ENCODE results near the gene ELK4.

The ELK4 gene

GRCh38 chr1:205594846-205595245 is 37.0 kb downstream of the ELK4 start:
- DNase-seq = no peak

GRCh38 chr1:205593967-205594366 is 37.8 kb downstream of the ELK4 start:
- DNase-seq = no peak

- no peak for DNase-seq
These were observed 38.3 kb downstream of the ELK4 start for GRCh38 chr1:205593532-205593931.

DNA sequence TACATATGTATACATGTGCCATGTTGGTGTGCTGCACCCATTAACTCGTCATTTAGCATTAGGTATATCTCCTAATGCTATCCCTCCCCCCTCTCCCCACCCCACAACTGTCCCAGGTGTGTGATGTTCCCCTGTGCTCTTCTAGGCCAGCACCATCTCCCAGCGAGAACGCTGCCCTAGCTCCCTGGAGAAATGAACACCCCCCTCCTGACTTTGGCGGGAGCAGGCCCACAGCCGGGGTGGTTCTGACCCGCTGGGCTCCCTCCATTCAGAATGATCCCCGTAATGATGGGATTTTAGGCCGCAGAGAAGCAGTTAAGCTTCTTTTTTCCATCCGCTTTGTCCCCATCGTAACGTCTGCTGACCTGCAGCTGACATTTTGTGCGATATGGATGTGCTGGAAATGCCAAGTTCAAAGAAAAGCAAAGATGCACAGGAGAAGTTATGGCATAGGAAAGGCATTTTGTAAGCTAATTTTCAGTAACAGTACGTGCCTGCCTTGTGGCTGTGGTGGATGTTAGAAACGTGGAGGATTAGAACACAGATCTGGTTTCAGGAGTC is 39.3 kb downstream of the ELK4 start:
- DNase-seq = no peak

DNA sequence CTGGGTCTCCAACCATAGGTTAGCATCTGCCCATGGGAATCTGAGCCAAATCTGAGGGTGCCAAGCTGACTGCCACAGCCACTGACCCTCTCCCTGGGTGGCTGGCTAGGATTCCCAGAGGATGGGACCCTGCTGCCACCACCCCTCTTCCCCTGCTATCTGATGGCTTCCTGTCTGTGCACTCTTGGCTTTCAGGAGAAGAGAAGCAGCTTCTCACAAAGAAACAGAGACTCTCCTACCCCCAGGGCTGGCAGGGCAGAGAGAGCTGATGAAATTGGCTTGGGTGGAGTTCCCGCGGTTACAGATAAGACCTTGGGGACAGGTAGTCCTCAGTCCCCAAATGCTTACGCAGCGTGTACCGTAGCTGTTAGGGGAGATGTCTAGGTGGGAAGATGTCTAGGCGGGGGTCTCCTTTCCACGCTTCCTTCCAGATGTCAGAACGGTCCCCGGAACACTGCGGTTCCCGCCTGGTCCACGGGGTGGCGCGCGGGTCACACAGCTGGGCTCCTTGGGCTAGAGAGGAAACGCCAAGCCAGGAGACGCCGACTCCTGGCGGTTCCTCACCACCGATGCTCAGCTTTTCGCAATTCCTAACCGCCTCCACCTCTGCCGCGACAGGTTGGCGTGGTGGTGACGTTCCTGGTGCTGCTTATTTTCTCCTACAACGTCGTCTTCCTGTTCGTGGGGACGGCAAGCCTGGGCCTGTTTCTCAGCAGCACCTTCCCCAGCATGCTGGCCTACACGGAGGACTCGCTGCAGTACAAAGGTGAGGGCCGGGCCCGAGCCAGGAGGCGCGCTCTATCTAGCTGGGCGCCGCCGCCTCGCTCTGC is 40.1 kb downstream of the ELK4 start:
- DNase-seq = peak; percentile 92

DNA sequence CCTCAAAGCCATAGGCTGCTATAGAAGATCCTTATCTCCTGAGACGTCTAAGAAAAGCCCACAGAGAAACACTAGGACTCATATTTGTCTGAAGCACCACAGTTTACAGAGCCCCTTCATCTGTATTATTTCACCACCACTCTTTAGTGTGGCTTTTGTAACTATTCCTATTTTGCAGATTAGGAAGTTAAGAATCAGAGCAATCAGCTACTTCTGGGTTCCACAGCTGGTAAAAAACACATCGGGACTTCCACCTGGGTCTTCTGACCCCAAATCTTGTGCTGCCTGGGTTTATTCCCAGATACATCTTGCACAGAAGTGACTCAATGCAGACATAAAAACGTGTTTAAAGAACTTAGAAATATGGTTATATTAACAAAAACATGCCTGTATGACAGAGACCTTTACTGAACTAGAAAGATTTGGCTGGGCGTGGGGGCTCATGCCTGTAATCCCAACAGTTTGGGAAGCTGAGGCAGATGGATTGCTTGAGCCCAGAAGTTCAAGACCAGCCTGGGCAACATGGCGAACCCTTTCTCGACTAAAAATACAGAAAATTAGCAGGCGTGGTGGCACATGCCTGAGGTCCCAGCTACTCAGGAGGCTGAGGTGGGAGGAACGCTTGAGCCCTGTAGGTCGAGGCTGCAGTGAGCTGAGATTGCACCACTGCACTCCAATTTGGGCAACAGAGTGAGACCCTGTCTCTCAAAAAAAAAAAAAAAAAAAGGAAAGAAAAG is 40.9 kb downstream of the ELK4 start:
- no peak for DNase-seq

- DNase-seq = no peak
These were observed 41.4 kb downstream of the ELK4 start for GRCh38 chr1:205590457-205590768.

- DNase-seq = no peak
These were observed 42.0 kb downstream of the ELK4 start for GRCh38 chr1:205589618-205590456.

- DNase-seq = no peak
These were observed 42.8 kb downstream of the ELK4 start for GRCh38 chr1:205589046-205589445.

DNA sequence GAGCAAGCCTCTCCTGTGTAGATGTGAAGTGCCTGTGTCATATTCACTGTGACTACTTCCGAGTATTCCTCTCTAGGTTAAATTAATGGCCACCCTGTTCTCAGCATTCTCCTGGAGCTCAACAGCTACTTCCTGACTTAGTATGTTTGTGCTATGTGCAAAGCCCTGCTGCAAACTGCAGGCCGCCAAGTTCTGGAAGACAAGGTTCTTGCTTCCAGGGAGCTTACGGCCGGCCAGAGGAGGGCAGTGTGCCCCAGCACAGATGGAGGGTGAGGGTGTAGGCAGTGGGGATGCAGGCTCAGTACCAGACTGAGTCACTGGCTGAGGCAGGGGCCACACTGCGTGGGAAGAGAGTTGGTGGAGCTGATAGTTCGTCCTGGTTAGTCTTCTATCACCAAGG is 43.2 kb downstream of the ELK4 start:
- DNase-seq = peak; percentile 54

GRCh38 chr1:205587581-205587980 is 44.2 kb downstream of the ELK4 start:
- DNase-seq = no peak

DNA sequence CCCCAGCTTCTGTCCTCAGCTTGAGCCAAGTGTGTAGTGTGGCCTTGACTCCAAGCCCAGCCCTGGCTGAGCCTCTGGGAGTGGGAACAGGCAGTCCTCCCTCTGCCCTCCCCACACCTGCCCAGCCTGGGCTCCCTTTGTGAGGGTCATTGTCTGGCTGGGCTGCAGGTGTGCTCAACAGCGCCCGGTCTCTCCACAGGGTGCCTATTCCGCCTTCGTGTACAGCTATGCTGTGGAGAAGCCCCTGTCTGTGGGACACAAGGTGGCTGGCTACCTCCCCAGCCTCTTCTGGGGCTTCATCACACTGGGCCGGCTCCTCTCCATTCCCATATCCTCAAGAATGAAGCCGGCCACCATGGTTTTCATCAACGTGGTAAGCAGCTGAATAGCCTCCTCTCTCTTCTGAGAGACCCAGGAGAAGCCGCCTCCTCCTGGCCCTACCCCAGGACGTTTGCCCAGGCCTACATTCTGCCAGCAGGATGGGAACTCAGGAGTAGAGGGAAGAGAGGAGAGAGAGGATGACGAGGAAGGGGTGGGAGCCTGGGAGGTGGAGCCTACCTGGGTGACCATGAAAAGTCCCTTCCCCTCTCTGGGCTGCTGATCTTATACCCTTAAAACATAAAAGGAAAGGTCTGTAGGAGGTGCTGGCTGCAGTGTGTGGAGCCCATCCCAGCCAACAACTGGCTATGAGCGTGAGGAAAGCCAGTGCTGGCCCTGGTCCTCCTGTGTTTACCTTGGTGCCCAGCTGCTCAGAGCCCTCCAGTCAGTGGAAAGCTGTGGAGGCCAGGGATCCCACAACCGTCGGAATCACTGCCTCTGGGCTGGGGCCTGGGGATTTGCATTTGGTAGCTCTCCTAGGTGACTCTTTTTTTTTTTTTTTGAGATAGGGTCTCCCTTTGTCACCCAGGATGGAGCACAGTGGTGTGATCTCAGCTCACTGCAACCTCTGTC is 45.7 kb downstream of the ELK4 start:
- DNase-seq = no peak

DNA sequence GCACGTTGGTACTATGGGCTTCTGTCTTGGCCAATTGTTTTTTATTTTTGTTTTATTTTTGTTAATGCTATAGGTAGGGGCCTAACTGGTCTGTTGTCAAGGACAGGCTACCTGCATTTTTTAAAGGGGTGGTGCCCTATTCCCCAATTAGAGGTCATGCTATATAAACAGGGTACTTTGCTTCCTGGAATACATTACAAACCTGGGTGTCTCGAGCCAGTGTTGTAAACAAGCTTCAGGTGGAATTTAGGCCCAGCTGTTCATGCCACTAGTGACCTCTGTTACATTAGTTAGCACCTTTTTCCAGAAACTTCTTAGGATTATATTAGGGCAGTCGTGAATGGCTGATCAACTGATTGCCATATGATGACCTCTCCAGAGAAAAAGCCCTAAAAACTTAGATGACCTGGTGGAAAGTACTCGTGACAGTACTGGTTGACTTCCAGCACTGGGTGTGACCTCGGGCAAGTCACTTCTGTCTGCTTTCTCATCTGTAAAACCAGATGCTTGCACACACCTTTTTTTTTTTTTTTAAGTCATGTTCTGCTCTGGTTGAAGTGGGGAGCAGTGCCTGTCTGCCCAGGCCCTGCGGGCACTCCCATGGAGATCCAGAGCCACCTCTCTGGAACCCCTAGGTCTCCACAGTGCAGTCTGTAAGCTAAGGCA is 46.5 kb downstream of the ELK4 start:
- no peak for DNase-seq

- DNase-seq = no peak
These were observed 47.1 kb downstream of the ELK4 start for GRCh38 chr1:205584732-205585131.

- DNase-seq = no peak
These were observed 48.2 kb downstream of the ELK4 start for GRCh38 chr1:205583461-205584130.

- DNase-seq = no peak
These were observed 49.1 kb downstream of the ELK4 start for GRCh38 chr1:205582471-205583291.

DNA sequence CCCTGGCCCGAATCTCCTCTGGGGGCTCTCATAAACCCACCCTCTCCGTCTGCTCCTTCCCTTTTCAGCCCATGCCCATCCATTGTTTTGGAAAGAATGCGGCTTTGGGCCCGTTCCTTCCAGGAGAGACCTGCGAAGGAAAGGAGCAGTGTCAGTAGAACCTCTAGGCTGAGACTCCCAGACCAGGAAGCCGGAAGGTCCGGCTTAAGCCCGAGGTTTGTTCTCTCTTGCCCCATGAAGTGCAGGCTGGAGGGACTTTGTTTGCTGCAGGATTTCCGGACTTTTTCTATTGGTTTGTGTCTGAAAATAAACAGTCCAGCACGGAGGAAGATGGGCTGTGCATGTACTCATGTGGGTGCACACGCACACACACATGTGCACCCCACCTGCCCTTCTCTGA is 49.8 kb downstream of the ELK4 start:
- DNase-seq = no peak

DNA sequence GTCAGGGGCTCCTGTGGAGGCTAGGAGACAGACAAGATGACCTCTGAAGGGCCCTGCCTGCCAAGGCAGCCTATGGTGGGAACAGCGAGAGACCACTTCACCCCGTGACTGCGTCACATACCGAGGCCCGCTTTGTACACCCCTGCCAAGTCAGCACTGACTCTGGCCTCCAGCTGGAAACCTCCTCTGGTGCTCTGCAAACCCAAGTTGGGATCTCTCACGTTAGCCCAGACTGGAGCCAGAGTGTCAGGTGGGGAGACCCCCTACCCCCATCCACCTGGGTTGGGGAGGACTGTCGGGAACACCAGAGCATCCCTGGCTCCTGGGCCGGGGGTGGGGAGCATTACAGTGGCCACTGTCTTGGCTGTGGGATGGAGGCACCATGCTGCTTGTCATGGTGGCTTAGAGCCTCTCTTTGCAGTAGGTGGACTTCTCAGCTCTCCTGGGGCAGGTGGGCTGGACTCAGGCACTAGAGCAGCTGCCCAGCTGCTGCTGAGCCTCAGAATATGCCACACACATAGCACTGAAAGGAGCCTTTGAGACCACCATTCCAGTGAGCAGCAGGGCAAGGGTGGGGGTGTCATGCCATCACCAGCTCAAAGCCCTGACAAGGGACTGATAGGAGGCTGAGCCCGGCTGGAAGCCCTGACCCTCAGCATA is 50.4 kb downstream of the ELK4 start:
- DNase-seq = no peak

- no peak for DNase-seq
These were observed 51.0 kb downstream of the ELK4 start for GRCh38 chr1:205580923-205581180.
